ENCODE data around the gene ABCC11. TPM values are rescaled to one million over a fixed set of nuclear protein-coding genes. Genes with fewer than 3 reads are reported as not detected.

The ABCC11 gene
- polyA plus RNA-seq, 2 of the 4 experiments (the other 2 are of a cell fraction): 0.19 to 0.21 TPM

GRCh38 chr16:48150707-48151106 is 96.6 kb downstream of the ABCC11 start (continued):
- TF ChIP-seq POLR2A (IDR thresholded peaks at IDR 0.05; ENCODE audit: low read length) (no peak), MAZ (IDR thresholded peaks at IDR 0.05; ENCODE audit: borderline replicate concordance, low read depth, low read length) (no peak), MAFK (IDR thresholded peaks at IDR 0.05; ENCODE audit: partially characterized antibody) (no peak)

DNA sequence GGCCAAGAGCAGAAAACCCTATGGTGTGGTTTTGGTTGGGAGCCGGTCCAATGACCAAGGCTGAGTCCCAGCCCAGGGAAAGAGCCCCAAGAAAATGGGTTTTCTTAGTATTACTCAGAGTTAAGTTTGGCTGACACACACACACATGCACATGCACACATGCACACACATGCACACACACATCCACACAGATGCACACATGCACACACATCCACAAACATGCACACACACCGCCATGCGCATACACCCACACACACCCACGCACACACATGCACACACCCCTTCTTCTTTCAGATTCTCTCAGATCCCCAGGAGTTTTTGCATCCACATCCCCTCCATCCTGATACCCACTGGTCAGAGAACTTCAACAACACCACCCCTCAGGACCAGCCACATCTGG is 100.6 kb downstream of the ABCC11 start:
- Histone ChIP-seq H3K9me3 (peaks cover 9% of the 10 kb centered on the region; the same call in 2 of the 3 replicates), H3K4me3 (no peak overlapping the region), H3K4me1 (no peaks in the 10 kb centered on the region), H3K27ac (no peak overlapping the region), H3K4me2 (no peak overlapping the region)
- FAIRE-seq (no peak), DNase-seq (ENCODE audit: low read depth in 1 of 2, low spot score in 1 of 2) (no peak), ATAC-seq (no peak)
- 91% methylated on average over 4 of the region's 4 CpGs for WGBS (ENCODE audit: missing lambda C conversion rate)
- TF ChIP-seq POLR2AphosphoS2 (conservative IDR thresholded peaks at IDR 0.05; ENCODE audit: low read length): no peak
- ChIA-PET POLR2A (no interaction called here), CTCF (interaction anchor here (1.1 to 3.9 kb wide), 3 partner anchors 10 to 91 kb away, joined by 3 to 20 read pairs (median 4); no protein-coding TSS in a partner anchor)

GRCh38 chr16:48146131-48146530 is 101.2 kb downstream of the ABCC11 start:
- no peak for TF ChIP-seq JUN (IDR thresholded peaks at IDR 0.05)
- TF ChIP-seq HOXB5 (CRISPR knock-in tag; IDR thresholded peaks at IDR 0.05): no peak
- TF ChIP-seq GATA3 (IDR thresholded peaks at IDR 0.05; ENCODE audit: borderline replicate concordance): no peak
- no peak for TF ChIP-seq RFX5 (IDR thresholded peaks at IDR 0.05)
- TF ChIP-seq, protein P1, sequence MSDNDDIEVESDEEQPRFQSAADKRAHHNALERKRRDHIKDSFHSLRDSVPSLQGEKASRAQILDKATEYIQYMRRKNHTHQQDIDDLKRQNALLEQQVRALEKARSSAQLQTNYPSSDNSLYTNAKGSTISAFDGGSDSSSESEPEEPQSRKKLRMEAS (IDR thresholded peaks at IDR 0.05): no peak
- TF ChIP-seq ZFP36 (IDR thresholded peaks at IDR 0.05; ENCODE audit: borderline replicate concordance, partially characterized antibody): no peak
- TF ChIP-seq EHMT2 (IDR thresholded peaks at IDR 0.05; ENCODE audit: low read depth): no peak
- Histone ChIP-seq H3K4me3 (no peak overlapping the region), H3K9me3 (peaks cover 9% of the 10 kb centered on the region; the same call in 2 of the 3 replicates), H3K27ac (no peak overlapping the region), H3K4me2 (no peak overlapping the region), H3K4me1 (no peaks in the 10 kb centered on the region)
- WGBS (ENCODE audit: missing lambda C conversion rate): 87% methylated on average over 7 of the region's 7 CpGs
- FAIRE-seq: no peak
- ATAC-seq: no peak
- DNase-seq (ENCODE audit: low read depth in 1 of 2, low spot score in 1 of 2): no peak
- CTCF ChIA-PET: interaction anchor here (1.1 to 3.9 kb wide), 2 partner anchors 11 to 91 kb away, joined by 4 to 20 read pairs; no protein-coding TSS in a partner anchor
- POLR2A ChIA-PET: no interaction called here

GRCh38 chr16:48143812-48144368 is 103.4 kb downstream of the ABCC11 start:
- DNase-seq (ENCODE audit: low read depth in 1 of 2, low spot score in 1 of 2) (no peak), ATAC-seq (no peak), FAIRE-seq (no peak)
- H3K9me3 ChIP-seq: peaks cover 9% of the 10 kb centered on the region; the same call in 2 of the 3 replicates
- H3K4me3 ChIP-seq: no peak overlapping the region
- H3K4me1 ChIP-seq: no peaks in the 10 kb centered on the region
- ChIA-PET POLR2A (no interaction called here), CTCF (interaction anchor here (1.4 kb wide), 1 partner anchor 1000 kb away, joined by 4 read pairs; the partner anchor contains the start of gene NETO2)
- TF ChIP-seq CHD2 (IDR thresholded peaks at IDR 0.05; ENCODE audit: low read length, partially characterized antibody): no peak
- TF ChIP-seq ATOH8 (CRISPR knock-in tag; IDR thresholded peaks at IDR 0.05; ENCODE audit: low read depth): no peak
- TF ChIP-seq SMC3 (IDR thresholded peaks at IDR 0.05): no peak
- TF ChIP-seq USF2 (IDR thresholded peaks at IDR 0.05): no peak
- no peak for TF ChIP-seq JUN (IDR thresholded peaks at IDR 0.05)
- TF ChIP-seq CBX2 (IDR thresholded peaks at IDR 0.05; ENCODE audit: borderline replicate concordance, low read depth): no peak
- TF ChIP-seq EP300 (IDR thresholded peaks at IDR 0.05): no peak
- TF ChIP-seq NFE2L2 (conservative IDR thresholded peaks at IDR 0.05; ENCODE audit: low read length): no peak
- no peak for TF ChIP-seq FOSB (CRISPR knock-in tag; IDR thresholded peaks at IDR 0.05)
- TF ChIP-seq CHD4 (IDR thresholded peaks at IDR 0.05; ENCODE audit: borderline replicate concordance): no peak
- TF ChIP-seq HDAC2 (IDR thresholded peaks at IDR 0.05): no peak
- TF ChIP-seq E2F6 (IDR thresholded peaks at IDR 0.05; ENCODE audit: borderline replicate concordance, low read depth): no peak
- 87% methylated on average over 9 of the region's 9 CpGs for WGBS (ENCODE audit: missing lambda C conversion rate)
- no peak overlapping the region for H3K4me2 ChIP-seq
- H3K27ac ChIP-seq: no peak overlapping the region
